Measurements from ENCODE around the gene MS4A4E. TPM values are rescaled to one million over a fixed set of nuclear protein-coding genes. Genes with fewer than 3 reads are reported as not detected.
A peak's percentile ranks its signal among the peaks of the same experiment; 100 is the strongest.
"Not testable (repeated sequence)": the region's sequence is repeated elsewhere in the genome, so short reads cannot be mapped to it uniquely, and the experiment has no call there.

The MS4A4E gene
- total RNA-seq, 1 donor = not detected

GRCh38 chr11:60193687-60194433 is 49.1 kb downstream of the MS4A4E start:
- DNase-seq (ENCODE audit: low read depth) = peak; percentile 53
- peak; percentile 91 for TF ChIP-seq CTCF (IDR thresholded peaks at IDR 0.05; ENCODE audit: insufficient read depth, low read length)
- H3K4me3 ChIP-seq (ENCODE audit: low read depth, low read length) = no peak overlapping the region

GRCh38 chr11:60192564-60192963 is 50.4 kb downstream of the MS4A4E start:
- DNase-seq (ENCODE audit: low read depth); H3K4me3 ChIP-seq (ENCODE audit: low read depth, low read length): not testable (repeated sequence)

DNA sequence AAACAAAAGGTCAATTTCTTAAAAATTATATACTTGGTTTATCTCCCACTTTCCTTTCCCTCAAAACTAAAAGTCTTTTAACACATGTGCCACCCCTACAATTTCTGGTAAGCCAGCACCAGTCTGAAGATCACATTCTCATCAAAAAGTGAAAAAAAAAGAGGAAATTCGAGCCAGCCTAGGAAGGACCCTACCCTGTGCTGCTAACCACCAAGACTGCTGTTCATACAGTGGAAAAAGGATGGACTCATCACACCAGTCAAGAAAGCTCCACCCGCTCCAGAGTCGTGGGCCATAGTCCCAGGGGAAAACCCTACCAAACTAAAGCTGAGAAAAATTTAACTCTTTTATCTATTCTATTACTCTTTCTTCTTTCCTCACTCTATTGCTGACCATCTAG is 54.5 kb downstream of the MS4A4E start:
- H3K4me3 ChIP-seq (ENCODE audit: low read depth, low read length); DNase-seq (ENCODE audit: low read depth): not testable (repeated sequence)

DNA sequence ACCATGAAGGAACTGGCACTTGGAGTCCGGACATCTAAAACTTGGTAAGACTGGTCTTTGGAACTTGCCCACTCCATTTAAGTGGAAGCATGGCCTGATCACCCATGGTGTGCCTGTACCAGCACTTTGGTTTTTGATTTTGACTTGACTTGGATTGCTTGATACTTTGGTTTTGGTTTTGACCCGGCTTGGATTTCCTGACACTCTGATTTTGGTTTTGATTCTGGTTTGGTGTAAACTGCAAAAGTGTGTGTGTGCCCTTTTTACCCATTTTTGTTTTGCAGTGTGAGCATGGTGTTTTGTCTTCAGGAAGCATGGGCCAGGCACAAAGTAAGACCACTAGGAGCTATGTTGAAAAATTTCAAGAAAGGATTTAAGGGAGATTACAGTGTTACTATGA is 56.8 kb downstream of the MS4A4E start:
- not testable (repeated sequence) for DNase-seq (ENCODE audit: low read depth); H3K4me3 ChIP-seq (ENCODE audit: low read depth, low read length)

- DNase-seq (ENCODE audit: low read depth); H3K4me3 ChIP-seq (ENCODE audit: low read depth, low read length): not testable (repeated sequence)
Measured at GRCh38 chr11:60185512-60185827, 57.5 kb downstream of the MS4A4E start.

DNA sequence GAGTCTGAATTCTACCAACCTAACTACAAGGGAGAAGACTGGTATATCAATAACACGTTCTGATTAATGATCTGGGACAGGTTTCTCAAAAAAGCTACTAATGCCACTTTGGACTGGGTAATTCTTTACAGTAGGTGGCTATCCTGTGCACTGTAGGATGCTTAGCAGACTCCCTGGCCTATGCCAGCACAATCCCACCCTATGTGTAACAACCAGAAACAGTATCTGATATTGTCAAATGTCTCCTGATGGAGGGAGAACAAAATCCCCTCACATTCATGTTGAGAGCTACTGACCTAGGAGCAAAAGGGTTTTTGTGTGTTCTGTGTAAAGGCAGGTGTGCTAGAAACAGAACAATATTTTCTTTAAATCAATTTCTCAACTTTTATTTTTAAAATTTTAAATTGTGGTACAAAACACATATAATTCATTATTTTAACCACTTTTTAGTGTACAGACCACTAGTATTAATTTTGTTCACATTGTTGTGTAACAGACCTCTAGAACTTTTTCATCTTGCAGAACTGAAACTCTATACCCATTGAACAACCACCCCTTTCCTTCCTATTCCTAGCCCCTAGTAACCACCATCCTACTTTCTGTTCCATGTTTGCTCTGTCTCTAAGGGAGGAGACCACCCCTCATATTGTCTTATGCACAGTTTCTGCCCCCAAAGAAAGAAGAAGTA is 58.0 kb downstream of the MS4A4E start:
- TF ChIP-seq CTCF (IDR thresholded peaks at IDR 0.05; ENCODE audit: insufficient read depth, low read length) = no peak
- no peak for DNase-seq (ENCODE audit: low read depth)
- H3K4me3 ChIP-seq (ENCODE audit: low read depth, low read length) = no peak overlapping the region

DNA sequence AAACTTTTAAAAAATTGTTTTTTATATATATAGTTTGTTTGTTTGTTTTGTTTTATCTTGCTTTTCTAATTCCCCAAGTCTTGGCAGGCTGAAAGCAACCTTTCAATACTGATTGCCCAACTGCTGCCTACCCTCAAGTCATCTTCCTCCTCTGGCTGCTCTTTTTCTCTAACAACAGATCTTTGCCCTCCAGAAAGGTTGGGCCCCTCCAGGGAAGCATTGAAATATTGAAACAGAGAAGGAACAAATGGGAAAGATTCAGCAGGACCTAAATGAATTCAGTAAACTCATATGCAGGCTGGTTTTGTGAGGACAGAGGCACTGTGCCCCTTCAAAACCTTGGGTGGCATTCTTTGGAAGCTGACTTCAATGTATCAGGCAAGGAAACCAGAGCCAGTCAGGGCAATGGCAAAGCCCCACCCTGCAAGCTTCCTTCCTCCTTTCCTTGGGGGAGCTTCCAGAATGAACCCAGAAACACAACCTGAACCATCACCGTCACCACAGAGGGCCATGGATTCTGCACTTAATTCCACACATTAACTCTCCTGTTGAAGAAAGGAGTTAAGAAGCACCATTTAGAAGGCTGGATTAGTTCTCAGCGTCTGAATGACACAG is 59.2 kb downstream of the MS4A4E start:
- no peak for DNase-seq (ENCODE audit: low read depth)
- TF ChIP-seq CTCF (IDR thresholded peaks at IDR 0.05; ENCODE audit: insufficient read depth, low read length) = no peak
- H3K4me3 ChIP-seq (ENCODE audit: low read depth, low read length) = no peak overlapping the region

DNA sequence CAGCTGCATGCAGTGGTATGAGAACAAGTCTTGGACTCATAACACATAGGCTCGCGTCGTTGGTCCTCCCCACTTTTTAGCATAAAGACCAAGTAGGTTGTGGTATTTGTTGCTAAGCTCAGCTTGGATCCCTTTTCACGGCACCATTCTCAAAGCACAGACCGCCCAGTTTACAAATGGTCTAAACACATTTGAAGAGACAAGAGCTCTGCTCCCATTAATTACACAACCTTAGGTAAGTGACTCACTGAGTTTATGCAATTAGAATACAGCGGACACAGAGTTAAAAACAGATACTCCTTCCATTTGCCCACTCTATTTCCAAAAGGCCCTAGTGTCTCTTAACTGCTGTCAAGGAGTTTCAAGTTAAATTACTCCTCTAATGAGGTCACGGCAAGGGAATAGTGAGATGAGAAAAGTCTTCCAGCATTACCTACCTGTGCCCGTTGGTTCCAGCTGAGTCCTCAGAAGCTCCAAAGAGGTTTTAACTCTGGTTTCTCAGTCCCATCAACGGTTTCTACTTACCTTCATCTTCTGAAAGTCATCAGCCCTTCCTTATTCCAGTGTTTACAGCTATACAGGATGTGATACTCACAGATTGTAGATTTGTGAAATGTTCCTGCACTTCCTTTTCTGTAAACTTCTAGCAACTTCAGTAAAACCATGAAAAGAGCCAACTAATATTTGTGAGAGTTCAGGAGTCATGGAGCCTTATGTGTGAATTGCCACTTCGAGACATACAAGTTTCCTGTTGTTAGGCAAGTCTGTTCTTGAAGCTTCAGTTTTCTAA is 60.2 kb downstream of the MS4A4E start, which contains the start of gene MS4A6A:
TSS of gene MS4A6A (minus strand) at position 543 of the 790 bp plus-strand sequence. CDS start 1,356 bp downstream, outside the sequence.
- DNase-seq (ENCODE audit: low read depth) = no peak
- H3K4me3 ChIP-seq (ENCODE audit: low read depth, low read length) = no peak within 1 kb of the TSS
- TF ChIP-seq CTCF (IDR thresholded peaks at IDR 0.05; ENCODE audit: insufficient read depth, low read length) = no peak

All from fibroblast of the aortic adventitia (primary cell).